ENCODE results near the gene LSMEM2. TPM values are rescaled to one million over a fixed set of nuclear protein-coding genes. Genes with fewer than 3 reads are reported as not detected.

Gene LSMEM2
- total and polyA plus RNA-seq, 8 donors, result 0.15 to 0.61 (median 0.41) TPM; not detected in 1

- DNase-seq (no peak), ATAC-seq (no peak)
- no peak overlapping the region for H3K4me3 ChIP-seq
- intact Hi-C loops (cut with DNase I), result no loop called here
- peaks cover 10 to 83% of the 10 kb centered on the region in 2 donors for H3K4me1 ChIP-seq
- TF ChIP-seq, protein P1, sequence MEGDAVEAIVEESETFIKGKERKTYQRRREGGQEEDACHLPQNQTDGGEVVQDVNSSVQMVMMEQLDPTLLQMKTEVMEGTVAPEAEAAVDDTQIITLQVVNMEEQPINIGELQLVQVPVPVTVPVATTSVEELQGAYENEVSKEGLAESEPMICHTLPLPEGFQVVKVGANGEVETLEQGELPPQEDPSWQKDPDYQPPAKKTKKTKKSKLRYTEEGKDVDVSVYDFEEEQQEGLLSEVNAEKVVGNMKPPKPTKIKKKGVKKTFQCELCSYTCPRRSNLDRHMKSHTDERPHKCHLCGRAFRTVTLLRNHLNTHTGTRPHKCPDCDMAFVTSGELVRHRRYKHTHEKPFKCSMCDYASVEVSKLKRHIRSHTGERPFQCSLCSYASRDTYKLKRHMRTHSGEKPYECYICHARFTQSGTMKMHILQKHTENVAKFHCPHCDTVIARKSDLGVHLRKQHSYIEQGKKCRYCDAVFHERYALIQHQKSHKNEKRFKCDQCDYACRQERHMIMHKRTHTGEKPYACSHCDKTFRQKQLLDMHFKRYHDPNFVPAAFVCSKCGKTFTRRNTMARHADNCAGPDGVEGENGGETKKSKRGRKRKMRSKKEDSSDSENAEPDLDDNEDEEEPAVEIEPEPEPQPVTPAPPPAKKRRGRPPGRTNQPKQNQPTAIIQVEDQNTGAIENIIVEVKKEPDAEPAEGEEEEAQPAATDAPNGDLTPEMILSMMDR (IDR thresholded peaks at IDR 0.05), result no peak
- H3K27ac ChIP-seq, result peak overlapping the region; percentile 88 to 98
- H3K9me3 ChIP-seq, result no peaks in the 10 kb centered on the region
- no peaks in the 10 kb centered on the region for H3K27me3 ChIP-seq
- peaks cover 0 to 66% of the 10 kb centered on the region in 2 donors for H3K36me3 ChIP-seq
These were observed 20.7 kb upstream of the LSMEM2 start for GRCh38 chr3:50258029-50258680.

DNA sequence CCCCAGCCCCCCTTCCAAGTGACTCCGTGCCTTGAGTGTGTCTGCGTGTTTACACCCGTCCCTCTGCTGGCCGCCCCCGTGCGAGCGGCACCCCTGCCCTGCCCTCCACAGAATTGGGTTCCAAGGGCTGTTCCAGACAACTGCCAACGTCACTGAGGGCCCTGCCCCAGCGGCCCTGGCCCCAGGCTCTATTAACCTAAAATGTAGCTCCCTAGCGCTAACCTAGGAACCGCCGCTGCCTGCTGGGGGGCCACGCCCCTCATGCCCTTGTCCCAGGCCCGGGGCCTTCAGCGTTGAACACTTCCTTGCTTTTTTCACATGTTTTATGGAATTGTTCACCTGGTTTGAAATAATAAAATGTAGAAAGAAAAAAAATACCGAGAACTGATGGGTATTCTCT lies 19.9 kb upstream of the LSMEM2 start:
- DNase-seq (peak in 1 of 4 donors; percentile 53), ATAC-seq (no peak)
- H3K27ac ChIP-seq, result peak overlapping the region; percentile 88 to 98
- H3K9me3 ChIP-seq, result no peaks in the 10 kb centered on the region
- intact Hi-C loops (cut with DNase I), result no loop called here
- H3K27me3 ChIP-seq, result no peaks in the 10 kb centered on the region
- peaks cover 0 to 58% of the 10 kb centered on the region in 2 donors for H3K36me3 ChIP-seq
- TF ChIP-seq, protein P1 (IDR thresholded peaks at IDR 0.05), result no peak
- no peak overlapping the region for H3K4me3 ChIP-seq
- peaks cover 13 to 81% of the 10 kb centered on the region in 2 donors for H3K4me1 ChIP-seq

DNA sequence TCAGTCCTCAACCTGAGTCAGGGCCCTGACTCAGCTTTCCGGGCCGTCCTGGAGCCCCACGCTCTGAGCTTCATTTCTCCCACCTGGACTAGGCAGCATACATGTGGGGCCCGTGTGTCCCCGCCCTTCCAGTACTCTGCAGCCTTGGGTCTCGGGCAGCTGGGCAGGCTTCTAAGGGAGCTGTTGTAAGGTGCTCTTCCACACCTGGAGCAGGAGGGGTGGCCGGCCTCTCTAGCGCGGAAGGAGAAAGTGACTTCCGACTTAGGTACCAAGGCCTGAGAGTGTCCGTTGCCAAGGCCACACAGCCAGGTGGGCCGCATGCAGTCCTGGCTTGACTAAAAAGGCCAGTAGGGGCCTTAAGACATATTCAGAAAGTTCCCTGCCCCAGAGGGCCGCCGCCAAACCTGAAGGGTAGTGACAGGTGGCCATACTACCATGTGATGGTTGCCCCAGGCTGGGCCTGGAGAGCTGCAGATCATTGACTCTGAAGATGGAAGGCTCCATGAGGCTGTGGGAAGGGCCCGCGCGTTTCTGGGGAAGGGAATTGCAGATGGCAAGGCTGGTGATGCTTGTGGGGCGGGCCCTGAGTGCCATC lies 19.4 kb upstream of the LSMEM2 start:
- Histone ChIP-seq H3K4me1 (peaks cover 19 to 81% of the 10 kb centered on the region in 2 donors), H3K36me3 (peaks cover 0 to 53% of the 10 kb centered on the region in 2 donors), H3K9me3 (no peaks in the 10 kb centered on the region), H3K4me3 (peak overlapping the region in 1 of 2 donors; percentile 37), H3K27me3 (no peaks in the 10 kb centered on the region), H3K27ac (peak overlapping the region; percentile 88 to 98)
- peak in 1 of 4 donors; percentile 55 for DNase-seq
- ATAC-seq, result no peak
- TF ChIP-seq, protein P1 (IDR thresholded peaks at IDR 0.05), result no peak
- intact Hi-C loops (cut with DNase I), result no loop called here

GRCh38 chr3:50260027-50260941 lies 18.6 kb upstream of the LSMEM2 start:
- ATAC-seq (peak; percentile 83), DNase-seq (peak; percentile 91 to 99 (median 95))
- Histone ChIP-seq H3K9me3 (no peaks in the 10 kb centered on the region), H3K27ac (peak overlapping the region; percentile 88 to 98), H3K27me3 (no peaks in the 10 kb centered on the region), H3K4me3 (peak overlapping the region; percentile 37 to 42), H3K4me1 (peaks cover 26 to 81% of the 10 kb centered on the region in 2 donors), H3K36me3 (peaks cover 0 to 45% of the 10 kb centered on the region in 2 donors)
- TF ChIP-seq, protein P1 (IDR thresholded peaks at IDR 0.05), result peak; percentile 94 to 99
- intact Hi-C loops (cut with DNase I), result no loop called here
